Activated CD4-positive, alpha-beta memory T cell treated with anti-CD3 and anti-CD28 coated beads for 36 hours (primary cell): ENCODE data around the gene CASP8. TPM values are rescaled to one million over a fixed set of nuclear protein-coding genes. Genes with fewer than 3 reads are reported as not detected.
A peak's percentile ranks its signal among the peaks of the same experiment; 100 is the strongest.
"Not testable (repeated sequence)": the region's sequence is repeated elsewhere in the genome, so short reads cannot be mapped to it uniquely, and the experiment has no call there.

ENCODE experiments used
- CTCF ChIA-PET: fragments of 350-600 bp; sonication (Branson Sonifier 250); formaldehyde crosslinking; loops from one replicate; lab custom pipeline; 2021; ENCODE audit warnings: antibody characterized with exemption, inconsistent platforms; lab: Charles Lee
- POLR2A ChIA-PET: fragments of 350-600 bp; sonication (Branson Sonifier 250); formaldehyde crosslinking; loops from one replicate; lab custom pipeline; 2021; ENCODE audit warnings: antibody characterized with exemption; lab: Charles Lee
- DNase-seq: peaks from one replicate; pipeline ENCODE4 v3.0.0-alpha.2; 2020
- H3K27ac Mint-ChIP-seq: one replicate; pipeline ENCODE4 v1.8.0; 2021; ENCODE audit warnings: mixed read lengths
- H3K27me3 Mint-ChIP-seq: one replicate; pipeline ENCODE4 v1.8.0; 2021; ENCODE audit warnings: mixed read lengths
- H3K36me3 Mint-ChIP-seq: one replicate; pipeline ENCODE4 v1.8.0; 2021; ENCODE audit warnings: mixed read lengths
- H3K4me1 Mint-ChIP-seq: one replicate; pipeline ENCODE4 v1.8.0; 2021; ENCODE audit warnings: low read depth, mixed read lengths
- H3K4me3 Mint-ChIP-seq: one replicate; pipeline ENCODE4 v1.8.0; 2021; ENCODE audit warnings: mild to moderate bottlenecking, mixed read lengths
- H3K9me3 Mint-ChIP-seq: one replicate; pipeline ENCODE4 v1.8.0; 2021; ENCODE audit warnings: mixed read lengths
- intact Hi-C: fragments of 100-400 bp; cut with micrococcal nuclease; formaldehyde crosslinking; loops from one replicate; pipeline ENCODE4 v1.15.1; 2023
- total RNA-seq, 2 experiments: library from RNA; stranded (reverse); gene quantifications; one replicate each; pipeline ENCODE4 v1.2.3, GENCODE V29; 2021

CASP8 gene
- total RNA-seq, 2 experiments from 2014 or later, result 55.9 to 56.3 TPM

DNA sequence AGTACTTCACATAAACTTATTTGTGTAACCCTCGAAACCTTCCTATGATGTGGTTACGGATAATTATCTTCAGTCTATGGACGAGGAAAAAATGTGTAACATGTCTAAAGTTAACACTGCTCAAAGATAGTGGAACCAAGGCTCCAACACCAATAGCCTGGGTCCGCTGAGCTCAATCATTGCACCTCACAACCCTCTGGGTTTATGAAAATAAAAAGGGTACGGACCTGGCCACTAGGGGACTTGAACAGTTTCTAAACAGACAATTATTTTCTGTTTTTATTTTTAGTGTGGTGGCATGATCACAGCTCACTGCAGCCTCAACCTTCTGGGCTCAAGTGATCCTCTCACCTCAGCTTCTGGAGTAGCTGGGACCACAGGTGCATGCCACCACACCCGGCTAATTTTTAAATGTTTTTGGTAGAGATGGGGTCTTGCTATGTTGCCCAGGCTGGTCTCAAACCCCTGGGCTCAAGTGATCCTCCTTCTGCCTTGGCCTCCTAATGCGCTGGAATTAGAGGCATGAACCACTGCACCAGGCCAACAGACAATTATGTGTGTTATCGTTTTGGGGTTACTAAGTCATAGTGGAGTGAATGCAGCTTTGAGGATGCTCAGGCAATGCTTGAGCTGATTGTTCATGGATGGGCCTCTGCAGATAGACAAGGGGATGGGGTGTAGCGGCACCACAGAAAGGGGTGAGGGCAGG is 10.1 kb downstream of the CASP8 start:
- H3K27ac Mint-ChIP-seq, result no peak overlapping the region
- peaks cover 82% of the 10 kb centered on the region for H3K4me1 Mint-ChIP-seq
- intact Hi-C loops, result loop anchor here (5.0 kb wide), 1 partner anchor 33 kb away; no protein-coding TSS in a partner anchor
- H3K9me3 Mint-ChIP-seq, result no peaks in the 10 kb centered on the region
- no peak for DNase-seq
- POLR2A ChIA-PET, result interaction anchor here (1.5 to 1.6 kb wide), 2 partner anchors 14 to 37 kb away, joined by 4 read pairs; no protein-coding TSS in a partner anchor
- CTCF ChIA-PET, result interaction anchor here (0.6 to 2.8 kb wide), 6 partner anchors 9 to 93 kb away, joined by 3 to 10 read pairs (median 4); partner anchors contain the start of gene CASP8
- no peaks in the 10 kb centered on the region for H3K27me3 Mint-ChIP-seq
- H3K36me3 Mint-ChIP-seq, result peaks cover 77% of the 10 kb centered on the region
- no peak overlapping the region for H3K4me3 Mint-ChIP-seq

DNA sequence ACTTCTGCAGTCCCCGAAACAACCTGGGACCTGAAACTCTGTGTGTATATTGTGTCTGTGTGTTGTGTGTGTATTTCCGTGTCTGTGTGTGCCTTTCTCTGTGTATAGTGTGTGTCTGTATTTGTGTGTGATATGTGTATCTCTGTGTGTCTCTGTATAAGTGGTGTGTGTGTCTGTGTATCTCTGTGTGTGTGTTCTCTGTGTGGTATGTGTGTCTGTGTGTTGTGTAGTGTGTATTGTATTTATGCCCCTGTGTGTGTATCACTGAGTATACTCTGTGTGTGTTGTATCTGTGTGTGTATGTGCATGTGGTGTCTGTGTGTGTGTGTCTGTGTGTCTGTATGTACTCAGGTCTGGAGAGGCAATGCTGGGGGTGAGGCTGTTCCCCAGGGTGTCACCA is 11.6 kb downstream of the CASP8 start:
- ChIA-PET POLR2A (no interaction called here), CTCF (no interaction called here)
- Mint-ChIP-seq H3K27ac (peak overlapping the region; percentile 55), H3K27me3 (no peaks in the 10 kb centered on the region), H3K4me1 (peaks cover 71% of the 10 kb centered on the region), H3K36me3 (peaks cover 81% of the 10 kb centered on the region), H3K4me3 (peak overlapping the region; percentile 4), H3K9me3 (no peaks in the 10 kb centered on the region)
- intact Hi-C loops, result loop anchor here (5.0 kb wide), 1 partner anchor 35 kb away; no protein-coding TSS in a partner anchor
- no peak for DNase-seq

DNA sequence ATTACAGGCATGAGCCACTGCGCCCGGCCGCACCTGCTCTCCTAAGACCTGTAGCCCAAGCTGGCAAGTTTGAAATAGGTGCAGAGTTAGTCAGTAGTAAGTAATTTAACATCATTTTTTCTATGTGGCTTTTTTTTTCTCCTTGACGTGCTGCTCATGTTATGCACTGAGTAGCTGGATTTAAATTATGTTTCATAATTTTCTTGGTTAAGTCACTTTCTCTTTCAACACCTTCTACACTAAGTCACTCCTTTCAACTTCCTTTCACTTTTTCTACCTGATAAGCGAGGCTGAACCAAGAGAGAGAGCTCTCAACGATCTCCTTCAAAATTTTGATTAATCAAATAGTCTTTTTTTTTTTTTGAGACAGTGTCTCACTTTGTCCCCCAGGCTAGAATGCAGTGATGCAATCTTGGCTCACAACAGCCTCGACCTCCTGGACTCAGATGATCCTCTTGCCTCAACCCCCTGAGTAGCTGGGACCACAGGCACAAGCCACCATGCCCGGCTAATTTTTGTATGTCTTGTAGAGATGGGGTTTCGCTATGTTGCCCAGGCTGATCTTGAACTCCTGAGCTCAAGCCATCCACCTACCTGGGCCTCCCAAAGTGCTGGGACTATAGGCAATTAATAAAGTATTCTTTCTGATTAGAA is 13.1 kb downstream of the CASP8 start:
- Mint-ChIP-seq H3K36me3 (peaks cover 77% of the 10 kb centered on the region), H3K27me3 (no peaks in the 10 kb centered on the region), H3K4me3 (no peak overlapping the region), H3K9me3 (no peaks in the 10 kb centered on the region), H3K4me1 (peaks cover 64% of the 10 kb centered on the region), H3K27ac (peak overlapping the region; percentile 21)
- no peak for DNase-seq
- ChIA-PET POLR2A (interaction anchor here (0.6 to 1.4 kb wide), 4 partner anchors 10 to 369 kb away, joined by 3 to 20 read pairs (median 4); no protein-coding TSS in a partner anchor), CTCF (interaction anchor here (0.6 to 2.6 kb wide), 6 partner anchors 10 to 172 kb away, joined by 3 to 14 read pairs (median 4); no protein-coding TSS in a partner anchor)
- intact Hi-C loops, result loop anchor here (1.0 to 5.0 kb wide), 2 partner anchors 13 to 36 kb away; partner anchors contain the start of gene CASP8

DNA sequence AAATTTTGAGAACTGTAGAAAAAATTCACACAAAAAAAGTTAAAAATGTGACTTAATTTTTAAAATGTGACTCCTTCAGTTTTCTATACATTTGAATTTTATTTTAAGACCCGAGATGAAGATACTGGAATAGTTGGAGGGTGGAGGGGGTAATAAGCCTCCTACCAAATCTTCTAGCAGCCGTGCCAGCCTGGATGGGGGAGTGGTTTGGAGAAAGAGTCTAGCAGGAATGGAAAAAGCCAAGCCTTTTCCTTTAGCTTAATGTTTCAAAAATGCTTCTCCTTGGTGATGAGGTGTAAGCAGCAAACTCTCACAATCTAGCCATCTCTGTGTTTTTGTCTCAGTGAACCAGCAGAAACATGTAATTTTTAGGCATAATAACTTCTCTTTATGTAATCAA is 14.7 kb downstream of the CASP8 start:
- ChIA-PET CTCF (interaction anchor here (2.5 to 2.6 kb wide), 2 partner anchors 43 to 89 kb away, joined by 11 to 14 read pairs; no protein-coding TSS in a partner anchor), POLR2A (no interaction called here)
- intact Hi-C loops, result no loop called here
- DNase-seq, result no peak
- Mint-ChIP-seq H3K36me3 (peaks cover 77% of the 10 kb centered on the region), H3K4me1 (peaks cover 62% of the 10 kb centered on the region), H3K9me3 (no peaks in the 10 kb centered on the region), H3K27ac (peak overlapping the region; percentile 21), H3K4me3 (no peak overlapping the region), H3K27me3 (no peaks in the 10 kb centered on the region)

DNA sequence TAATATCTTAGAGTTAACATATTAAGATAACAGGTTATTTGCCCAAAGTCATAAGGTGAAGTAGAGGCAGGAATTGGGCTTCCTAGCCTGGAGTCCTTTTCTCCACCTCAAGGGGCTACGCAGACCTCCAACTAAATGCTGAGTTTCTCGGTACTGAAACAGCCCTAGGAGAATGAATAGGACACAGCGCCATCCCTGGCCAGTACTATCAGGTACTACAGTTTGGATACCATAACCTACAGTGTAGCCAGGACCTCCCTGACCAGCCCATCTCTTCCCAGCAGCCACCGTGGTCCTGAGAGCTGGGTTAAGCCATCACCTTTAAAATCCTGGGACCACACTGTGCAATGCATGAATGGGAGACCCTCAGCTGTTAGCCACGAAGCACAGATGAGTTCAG is 15.7 kb downstream of the CASP8 start:
- Mint-ChIP-seq H3K4me3 (no peak overlapping the region), H3K36me3 (peaks cover 74% of the 10 kb centered on the region), H3K4me1 (peaks cover 57% of the 10 kb centered on the region), H3K27me3 (no peaks in the 10 kb centered on the region), H3K27ac (no peak overlapping the region), H3K9me3 (no peaks in the 10 kb centered on the region)
- ChIA-PET POLR2A (no interaction called here), CTCF (interaction anchor here (1.4 to 2.4 kb wide), 2 partner anchors 11 to 39 kb away, joined by 3 to 6 read pairs; no protein-coding TSS in a partner anchor)
- intact Hi-C loops, result no loop called here
- DNase-seq, result no peak

DNA sequence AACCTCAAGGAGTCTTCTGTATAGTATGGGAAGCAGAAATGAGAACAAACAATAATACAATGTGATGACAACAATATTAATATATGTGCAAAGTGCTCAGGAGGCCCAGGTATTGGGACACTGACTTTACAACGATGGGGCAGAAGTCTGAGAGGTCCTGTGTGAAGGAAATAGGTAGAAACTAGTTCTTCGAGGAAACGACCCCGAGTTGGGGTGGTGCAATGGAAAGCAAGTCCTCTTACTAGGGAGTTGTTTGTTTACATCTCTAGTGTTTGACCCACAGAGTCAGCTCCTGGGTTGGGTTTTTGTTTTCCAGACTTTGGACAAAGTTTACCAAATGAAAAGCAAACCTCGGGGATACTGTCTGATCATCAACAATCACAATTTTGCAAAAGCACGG is 16.2 kb downstream of the CASP8 start:
- ChIA-PET CTCF (interaction anchor here (1.4 to 4.0 kb wide), 3 partner anchors 11 to 44 kb away, joined by 3 to 19 read pairs (median 6); no protein-coding TSS in a partner anchor), POLR2A (interaction anchor here (1.0 kb wide), 1 partner anchor 11 kb away, joined by 3 read pairs; no protein-coding TSS in a partner anchor)
- Mint-ChIP-seq H3K27me3 (no peaks in the 10 kb centered on the region), H3K36me3 (peaks cover 71% of the 10 kb centered on the region), H3K4me1 (peaks cover 52% of the 10 kb centered on the region), H3K27ac (no peak overlapping the region), H3K9me3 (no peaks in the 10 kb centered on the region), H3K4me3 (no peak overlapping the region)
- intact Hi-C loops, result no loop called here
- no peak for DNase-seq

DNA sequence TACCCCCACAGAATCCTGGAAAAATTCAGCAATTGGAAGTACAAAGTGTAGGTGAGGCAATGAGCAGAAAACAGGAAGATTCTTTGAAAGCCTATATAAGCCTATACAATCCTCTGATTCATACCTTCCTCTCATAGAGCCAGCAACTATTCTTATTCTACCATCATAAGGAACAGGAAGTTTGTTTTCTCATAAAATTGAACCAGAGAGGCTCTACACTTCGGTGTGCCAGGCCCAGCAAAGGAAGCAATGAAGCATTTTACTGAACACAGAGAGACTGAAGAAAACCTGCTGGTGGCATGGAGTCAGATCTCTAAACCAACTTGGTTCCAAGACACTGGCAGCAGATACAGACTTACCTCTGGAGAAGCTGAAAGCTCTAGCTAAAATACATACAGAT is 18.7 kb downstream of the CASP8 start:
- POLR2A ChIA-PET, result no interaction called here
- intact Hi-C loops, result no loop called here

DNA sequence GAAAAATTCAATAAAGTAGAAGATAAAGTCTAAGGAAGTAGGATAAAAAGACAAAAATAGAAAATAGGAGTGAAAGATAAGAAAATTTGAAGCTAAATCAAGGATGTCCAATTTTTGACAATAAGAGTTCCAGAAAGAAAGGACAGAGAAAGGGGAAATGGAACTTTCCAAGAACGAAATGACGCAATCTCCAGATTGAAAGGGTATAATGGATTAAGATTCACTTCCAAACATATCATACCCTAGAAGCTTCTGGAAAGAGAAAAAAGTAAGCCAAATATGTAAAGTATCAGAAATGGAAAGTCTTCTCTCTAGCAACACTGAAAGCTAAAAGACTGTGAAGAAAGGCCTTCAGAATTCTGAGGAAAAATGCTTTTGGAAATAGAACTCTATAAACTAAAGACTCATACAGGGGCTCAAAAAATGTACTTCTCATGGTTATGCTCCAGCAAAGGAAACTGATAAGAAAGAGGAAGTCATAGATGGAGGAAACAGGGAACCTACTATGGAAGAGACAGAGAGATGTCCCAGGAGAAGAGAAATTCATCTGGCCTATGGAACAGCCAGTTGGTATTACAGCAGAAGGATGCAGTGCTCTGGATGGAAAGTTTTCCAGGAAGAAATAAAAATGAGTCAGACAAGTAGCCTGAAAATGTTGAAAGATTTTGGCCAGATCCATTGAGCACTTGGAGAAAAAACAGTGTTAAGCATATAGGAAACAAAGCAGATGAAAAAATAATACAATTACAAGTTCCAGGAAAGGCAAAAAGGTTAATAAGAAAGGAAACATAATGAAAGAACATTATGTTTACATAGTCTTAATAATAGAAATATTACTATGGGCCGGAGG is 20.1 kb downstream of the CASP8 start:
- H3K4me1 Mint-ChIP-seq, result peaks cover 30% of the 10 kb centered on the region
- peaks cover 46% of the 10 kb centered on the region for H3K36me3 Mint-ChIP-seq
- no peaks in the 10 kb centered on the region for H3K27me3 Mint-ChIP-seq
- peak overlapping the region; percentile 26 for H3K27ac Mint-ChIP-seq
- intact Hi-C loops, result no loop called here
- ChIA-PET POLR2A (no interaction called here), CTCF (interaction anchor here (1.6 to 4.0 kb wide), 2 partner anchors 11 to 48 kb away, joined by 6 to 19 read pairs; no protein-coding TSS in a partner anchor)
- no peaks in the 10 kb centered on the region for H3K9me3 Mint-ChIP-seq
- H3K4me3 Mint-ChIP-seq, result no peak overlapping the region
- DNase-seq, result no peak

More for the DNA sequence above, 18.7 kb downstream of the CASP8 start:
- H3K36me3 Mint-ChIP-seq, result peaks cover 48% of the 10 kb centered on the region
- no peaks in the 10 kb centered on the region for H3K9me3 Mint-ChIP-seq
- no peak overlapping the region for H3K4me3 Mint-ChIP-seq
- H3K27me3 Mint-ChIP-seq, result no peaks in the 10 kb centered on the region
- peaks cover 29% of the 10 kb centered on the region for H3K4me1 Mint-ChIP-seq
- peak overlapping the region; percentile 38 for H3K27ac Mint-ChIP-seq
- DNase-seq, result no peak
- CTCF ChIA-PET, result interaction anchor here (1.6 to 4.0 kb wide), 2 partner anchors 9 to 47 kb away, joined by 6 to 19 read pairs; no protein-coding TSS in a partner anchor

DNA sequence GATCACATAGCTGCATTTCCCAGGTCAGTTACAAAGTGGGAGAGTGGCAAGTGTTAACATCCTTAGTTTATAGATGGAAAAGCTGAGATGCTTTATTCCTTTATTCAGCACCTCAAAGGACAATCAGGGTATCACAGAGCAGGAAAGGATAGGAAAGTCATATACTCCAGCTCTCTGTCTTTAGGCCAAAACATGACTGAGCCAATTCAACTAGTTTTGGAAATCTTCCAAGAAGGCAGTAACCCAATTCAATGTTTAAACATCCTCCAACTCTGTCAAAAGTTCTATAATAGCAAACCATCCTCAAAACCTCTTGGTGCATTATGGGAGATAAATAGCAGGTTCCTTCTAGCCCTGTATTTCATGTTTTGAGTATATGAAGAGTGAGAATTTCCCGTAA is 25.2 kb downstream of the CASP8 start:
- H3K9me3 Mint-ChIP-seq, result peaks cover 14% of the 10 kb centered on the region
- H3K36me3 Mint-ChIP-seq, result peaks cover 58% of the 10 kb centered on the region
- intact Hi-C loops, result no loop called here
- H3K4me1 Mint-ChIP-seq, result peaks cover 7% of the 10 kb centered on the region
- H3K27me3 Mint-ChIP-seq, result no peaks in the 10 kb centered on the region
- POLR2A ChIA-PET, result no interaction called here
- peak overlapping the region; percentile 43 for H3K27ac Mint-ChIP-seq
- H3K4me3 Mint-ChIP-seq, result no peak overlapping the region
- DNase-seq, result no peak
- CTCF ChIA-PET, result interaction anchor here (0.6 to 1.8 kb wide), 3 partner anchors 53 to 78 kb away, joined by 3 to 5 read pairs (median 4); no protein-coding TSS in a partner anchor

DNA sequence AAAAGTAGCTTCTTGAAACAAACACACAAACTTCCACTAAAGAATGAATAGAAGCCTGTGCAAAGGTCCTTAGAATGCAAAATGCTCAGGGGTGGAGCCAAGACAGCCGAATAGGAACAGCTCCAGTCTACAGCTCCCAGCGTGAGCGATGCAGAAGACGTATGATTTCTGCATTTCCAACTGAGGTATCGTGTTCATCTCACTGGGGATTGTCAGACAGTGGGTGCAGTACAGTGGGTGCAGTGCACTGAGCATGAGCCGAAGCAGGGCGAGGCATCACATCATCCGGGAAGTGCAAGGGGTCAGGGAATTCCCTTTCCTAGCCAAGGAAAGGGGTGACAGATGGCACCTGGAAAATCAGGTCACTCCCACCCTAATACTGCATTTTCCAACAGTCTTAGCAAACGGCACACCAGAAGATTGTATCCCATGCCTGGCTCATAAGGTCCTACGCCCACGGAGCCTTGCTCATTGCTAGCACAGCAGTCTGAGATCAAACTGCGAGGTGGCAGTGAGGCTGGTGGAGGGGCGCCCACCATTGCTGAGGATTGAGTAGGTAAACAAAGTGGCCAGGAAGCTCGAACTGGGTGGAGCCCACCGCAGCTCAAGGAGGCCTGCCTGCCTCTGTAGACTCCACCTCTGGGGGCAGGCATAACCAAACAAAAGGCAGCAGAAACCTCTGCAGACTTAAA is 30.3 kb downstream of the CASP8 start:
- CTCF ChIA-PET, H3K4me1 Mint-ChIP-seq, H3K4me3 Mint-ChIP-seq, intact Hi-C loops, POLR2A ChIA-PET, H3K27me3 Mint-ChIP-seq, H3K27ac Mint-ChIP-seq, DNase-seq: not testable (repeated sequence)
- Mint-ChIP-seq H3K9me3 (peaks cover 55% of the 10 kb centered on the region), H3K36me3 (peaks cover 72% of the 10 kb centered on the region)
